K562 (cell line): ENCODE data around the gene RSPH1. TPM values are rescaled to one million over a fixed set of nuclear protein-coding genes. Genes with fewer than 3 reads are reported as not detected.

Experiments
- ATAC-seq: fragments of 200-7000 bp; cut with Tn5 transposase; 3 replicates; pipeline ENCODE4 v1.9.1; 2020; ENCODE audit warnings: moderate library complexity
- BruUV-seq: library from RNA; stranded (reverse); fragments of 400-500 nt; replicated peaks from 2 replicates; lab custom pipeline; 2021; lab: Mats Ljungman, UMichigan
- CTCF ChIA-PET: fragments of 300-600 bp; formaldehyde crosslinking; extraction: SDS; loops from one replicate; lab custom pipeline; 2021; ENCODE audit warnings: low intra/inter-chr PET ratio; lab: Yijun Ruan, JAX
- POLR2A ChIA-PET: fragments of 300-600, 350-650 bp; sonication (Branson Sonifier 250); formaldehyde crosslinking; extraction: SDS; loops from one replicate; lab custom pipeline; 2021; ENCODE audit warnings: antibody characterized with exemption, inconsistent platforms; lab: Yijun Ruan, JAX
- DNase-seq, 4 experiments: peaks; one replicate each; pipeline versions ENCODE4 v3.0.0 to v3.0.0-alpha.2; 2011 to 2018; ENCODE audit warnings: low spot score in 3 of 4, mixed read lengths in 3 of 4; ENCODE audit errors: extremely low read depth in 1 of 4
- FAIRE-seq: peaks from 2 replicates; lab custom pipeline; 2011; peaks lifted over from hg19 to GRCh38; lab: Jason Lieb, UNC
- H2AFZ ChIP-seq: 2 replicates; pipeline ENCODE4 v1.6.0; 2011; ENCODE audit warnings: low read depth, low read length, control low read depth, inconsistent platforms
- H3K27ac ChIP-seq: fragments of 200-600 bp; 3 replicates; pipeline ENCODE4 v1.8.0; 2011; ENCODE audit warnings: low read depth, mild to moderate bottlenecking, control low read depth, inconsistent platforms, low read length, moderate library complexity, mixed read lengths; ENCODE audit errors: extremely low read depth
- H3K27me3 ChIP-seq, 2 experiments: fragments of 300-600 bp in 1 of 2; 2 replicates in 1 of 2; 3 replicates in 1 of 2; pipeline versions ENCODE4 v1.6.0 to v1.8.0; 2011; ENCODE audit warnings: inconsistent platforms in 2 of 2, low read length in 2 of 2, mild to moderate bottlenecking in 1 of 2, mixed read lengths in 1 of 2, moderate library complexity in 1 of 2; ENCODE audit not compliant: control insufficient read depth in 2 of 2, insufficient read depth in 2 of 2
- H3K36me3 ChIP-seq: fragments of 300-600 bp; 3 replicates; pipeline ENCODE4 v1.8.0; 2011; ENCODE audit warnings: mild to moderate bottlenecking, low read length, inconsistent platforms; ENCODE audit not compliant: control insufficient read depth, insufficient read depth
- H3K4me1 ChIP-seq, 2 experiments: fragments of 200-600 bp in 1 of 2; replicated peaks in 1 of 2; 2 replicates in 1 of 2; 3 replicates in 1 of 2; pipeline versions ENCODE4 v1.5.1 to v1.8.0; 2011; ENCODE audit warnings: inconsistent platforms in 2 of 2, low read length in 2 of 2, mild to moderate bottlenecking in 1 of 2, mixed read lengths in 1 of 2, moderate library complexity in 1 of 2; ENCODE audit not compliant: control insufficient read depth in 2 of 2, insufficient read depth in 2 of 2
- H3K4me2 ChIP-seq: 2 replicates; pipeline ENCODE4 v1.6.1; 2011; ENCODE audit warnings: low read length, control low read depth, inconsistent platforms, mixed read lengths; ENCODE audit not compliant: insufficient read depth
- H3K4me3 ChIP-seq: fragments of 200-600 bp; sonication (generic), shearing (Covaris generic); 2 replicates; pipeline ENCODE4 v1.5.1; 2016; ENCODE audit warnings: control low read depth, inconsistent platforms
- H3K79me2 ChIP-seq: fragments of 200-600 bp; 3 replicates; pipeline ENCODE4 v1.8.0; 2011; ENCODE audit warnings: low read length, inconsistent platforms; ENCODE audit not compliant: control insufficient read depth, insufficient read depth
- H3K9ac ChIP-seq, 2 experiments: 2 replicates each; pipeline versions ENCODE4 v1.6.0 to v1.6.1; 2011; ENCODE audit warnings: low read depth in 2 of 2, low read length in 2 of 2, control low read depth in 1 of 2, inconsistent platforms in 1 of 2, mild to moderate bottlenecking in 1 of 2, mixed read lengths in 1 of 2; ENCODE audit not compliant: insufficient read depth in 1 of 2
- H3K9me1 ChIP-seq: one replicate; pipeline ENCODE4 v1.6.0; 2011; ENCODE audit warnings: inconsistent platforms, mild to moderate bottlenecking, low read length, moderate library complexity; ENCODE audit not compliant: control insufficient read depth, insufficient read depth
- H3K9me3 ChIP-seq: replicated peaks from 2 replicates; pipeline ENCODE4 v1.5.1; 2011; ENCODE audit warnings: low read depth, low read length, inconsistent platforms; ENCODE audit not compliant: control insufficient read depth, insufficient read depth
- H4K20me1 ChIP-seq: replicated peaks from 2 replicates; pipeline ENCODE4 v1.6.1; 2011; ENCODE audit warnings: low read length, inconsistent platforms, mixed read lengths; ENCODE audit not compliant: control insufficient read depth, insufficient read depth
- GABPA ChIP-seq: fragments of 200-800 bp; sonication (Bioruptor generic); conservative IDR thresholded peaks from 2 replicates; pipeline ENCODE4 v1.6.1; 2016; ENCODE audit warnings: low read depth, missing genetic modification characterization, missing compliant biosample characterization
- MAFG ChIP-seq: fragments of 450-650 bp; conservative IDR thresholded peaks from 2 replicates; pipeline ENCODE4 v1.6.1; 2016; ENCODE audit warnings: missing genetic modification characterization, missing compliant biosample characterization
- NCOA1 ChIP-seq: fragments of 450-650 bp; IDR thresholded peaks from 2 replicates; pipeline ENCODE4 v1.6.1; 2016; ENCODE audit warnings: low read depth
- NCOA6 ChIP-seq: fragments of 450-650 bp; IDR thresholded peaks from 2 replicates; pipeline ENCODE4 v1.6.1; 2017; ENCODE audit warnings: mild to moderate bottlenecking
- NRF1 ChIP-seq, 2 experiments: fragments of 450-650 bp; IDR thresholded peaks in 1 of 2; conservative IDR thresholded peaks in 1 of 2; 2 replicates each; pipeline ENCODE4 v1.6.1; 2014; ENCODE audit warnings: mild to moderate bottlenecking in 2 of 2
- RBFOX2 ChIP-seq: fragments of 200-400 bp; formaldehyde crosslinking; IDR thresholded peaks from 2 replicates; pipeline ENCODE4 v1.6.1; 2017; ENCODE audit warnings: low read depth, mild to moderate bottlenecking, low read length, moderate library complexity
- ZNF263 ChIP-seq: sonication (generic); formaldehyde crosslinking; IDR thresholded peaks from 2 replicates; pipeline ENCODE4 v1.8.0; 2022; ENCODE audit warnings: mild to moderate bottlenecking, missing genetic modification reagents, borderline replicate concordance
- WGBS: fragments of 100-300 bp; shearing (Covaris generic); methylation state at CpG from one replicate; pipeline ENCODE4 v1.1.6; 2016; ENCODE audit warnings: low coverage, mixed read lengths; ENCODE audit not compliant: insufficient coverage; ENCODE audit errors: missing lambda C conversion rate; 5-methylcytosine and 5-hydroxymethylcytosine counted together
- in situ Hi-C: fragments of 300-500 bp; cut with MboI; formaldehyde crosslinking; loops from 4 replicates; pipeline ENCODE4 v1.15.0; 2018; ENCODE audit warnings: inconsistent platforms, mixed read lengths
- intact Hi-C: fragments of 100-400 bp; cut with micrococcal nuclease; formaldehyde crosslinking; loops from 2 replicates; pipeline ENCODE4 v1.14.2; 2022
- polyA plus RNA-seq, 8 experiments: library from polyadenylated mRNA; depleted of rRNA in 4 of 8; stranded (reverse) in 5 of 8; unstranded in 3 of 8; fragments of >200 nt; fragmentation: Nextera tagmentation in 2 of 8; fragmentation: Illumina TruSeq in 1 of 8; extraction: Ambion mirVana in 2 of 8; extraction: Trizol in 1 of 8; gene quantifications; 2 replicates each; pipeline versions ENCODE4 v1.2.1 to v1.2.3, GENCODE V29; 2011 to 2014; ENCODE audit warnings: inconsistent platforms in 1 of 8, missing spikeins in 1 of 8
- total RNA-seq, 7 experiments: library from RNA; depleted of rRNA in 6 of 7; stranded (reverse); fragments of >200 nt in 6 of 7; fragmentation: Illumina TruSeq in 2 of 7; extraction: Trizol in 2 of 7; gene quantifications; 2 replicates each; pipeline versions ENCODE4 v1.2.1 to v1.2.3, GENCODE V29; 2011 to 2021; ENCODE audit warnings: low replicate concordance in 1 of 7
- TF ChIP-seq, protein P1 (sequence below): fragments of 250-450 bp; sonication (Bioruptor Pico); IDR thresholded peaks from 2 replicates; pipeline ENCODE4 v1.5.1; 2021; ENCODE audit warnings: mild to moderate bottlenecking
- TF ChIP-seq, protein P2 (sequence below): fragments of 250-450 bp; sonication (Bioruptor Pico); IDR thresholded peaks from 2 replicates; pipeline ENCODE4 v1.9.0; 2021; ENCODE audit warnings: mild to moderate bottlenecking, inconsistent platforms
- TF ChIP-seq, protein P3 (sequence below): fragments of 250-450 bp; sonication (Bioruptor Pico); IDR thresholded peaks from 2 replicates; pipeline ENCODE4 v1.5.0; 2021
- TF ChIP-seq, protein P4 (sequence below): fragments of 450-650 bp; formaldehyde crosslinking; IDR thresholded peaks from 2 replicates; pipeline ENCODE4 v1.4.0; 2020; ENCODE audit warnings: mild to moderate bottlenecking, mixed read lengths
- TF ChIP-seq, protein P5 (sequence below), 2 experiments: fragments of 450-650 bp; IDR thresholded peaks; 2 replicates each; pipeline ENCODE4 v1.6.1; 2018; ENCODE audit warnings: mild to moderate bottlenecking in 2 of 2, low read depth in 1 of 2; ENCODE audit not compliant: partially characterized antibody in 2 of 2

RSPH1 gene
- total and polyA plus RNA-seq, 9 of the 15 experiments (the other 6 are each of a cell fraction or from before 2014, with no cell fraction given): 0.17 TPM; not detected in 8

DNA sequence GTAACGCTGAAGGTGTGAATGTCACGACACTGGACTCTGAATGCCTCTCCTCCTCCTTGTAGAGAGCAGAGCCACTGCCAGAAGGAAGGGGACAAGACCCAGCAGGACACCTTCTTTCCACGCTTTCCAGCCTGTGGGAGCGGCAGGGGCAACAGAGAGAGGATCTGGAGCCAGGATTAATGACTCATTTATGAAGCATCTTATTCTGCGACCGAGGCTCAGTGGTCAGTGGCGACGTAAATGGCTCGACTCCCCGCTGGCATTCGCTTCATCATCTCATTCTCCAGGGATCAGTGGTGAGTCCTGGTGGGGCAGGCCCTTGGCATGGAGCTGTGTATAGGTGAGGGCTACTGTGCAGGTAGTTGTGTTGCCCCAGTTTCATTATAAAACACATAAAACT, 22.2 kb upstream of the RSPH1 start:
- H2AFZ ChIP-seq: no peak overlapping the region
- TF ChIP-seq, protein P1, sequence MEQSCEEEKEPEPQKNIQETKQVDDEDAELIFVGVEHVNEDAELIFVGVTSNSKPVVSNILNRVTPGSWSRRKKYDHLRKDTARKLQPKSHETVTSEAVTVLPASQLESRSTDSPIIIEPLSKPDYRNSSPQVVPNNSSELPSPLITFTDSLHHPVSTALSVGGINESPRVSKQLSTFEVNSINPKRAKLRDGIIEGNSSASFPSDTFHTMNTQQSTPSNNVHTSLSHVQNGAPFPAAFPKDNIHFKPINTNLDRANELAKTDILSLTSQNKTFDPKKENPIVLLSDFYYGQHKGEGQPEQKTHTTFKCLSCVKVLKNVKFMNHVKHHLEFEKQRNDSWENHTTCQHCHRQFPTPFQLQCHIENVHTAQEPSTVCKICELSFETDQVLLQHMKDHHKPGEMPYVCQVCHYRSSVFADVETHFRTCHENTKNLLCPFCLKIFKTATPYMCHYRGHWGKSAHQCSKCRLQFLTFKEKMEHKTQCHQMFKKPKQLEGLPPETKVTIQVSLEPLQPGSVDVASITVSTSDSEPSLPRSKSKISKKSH: no peak
- TF ChIP-seq NRF1 (conservative IDR thresholded peaks at IDR 0.05 in 1 of 2, IDR thresholded peaks at IDR 0.05 in 1 of 2): no peak
- no peak for TF ChIP-seq GABPA
- no peak for TF ChIP-seq NCOA1
- no peak for TF ChIP-seq RBFOX2
- no peak for TF ChIP-seq MAFG (tag)
- TF ChIP-seq, protein P2, sequence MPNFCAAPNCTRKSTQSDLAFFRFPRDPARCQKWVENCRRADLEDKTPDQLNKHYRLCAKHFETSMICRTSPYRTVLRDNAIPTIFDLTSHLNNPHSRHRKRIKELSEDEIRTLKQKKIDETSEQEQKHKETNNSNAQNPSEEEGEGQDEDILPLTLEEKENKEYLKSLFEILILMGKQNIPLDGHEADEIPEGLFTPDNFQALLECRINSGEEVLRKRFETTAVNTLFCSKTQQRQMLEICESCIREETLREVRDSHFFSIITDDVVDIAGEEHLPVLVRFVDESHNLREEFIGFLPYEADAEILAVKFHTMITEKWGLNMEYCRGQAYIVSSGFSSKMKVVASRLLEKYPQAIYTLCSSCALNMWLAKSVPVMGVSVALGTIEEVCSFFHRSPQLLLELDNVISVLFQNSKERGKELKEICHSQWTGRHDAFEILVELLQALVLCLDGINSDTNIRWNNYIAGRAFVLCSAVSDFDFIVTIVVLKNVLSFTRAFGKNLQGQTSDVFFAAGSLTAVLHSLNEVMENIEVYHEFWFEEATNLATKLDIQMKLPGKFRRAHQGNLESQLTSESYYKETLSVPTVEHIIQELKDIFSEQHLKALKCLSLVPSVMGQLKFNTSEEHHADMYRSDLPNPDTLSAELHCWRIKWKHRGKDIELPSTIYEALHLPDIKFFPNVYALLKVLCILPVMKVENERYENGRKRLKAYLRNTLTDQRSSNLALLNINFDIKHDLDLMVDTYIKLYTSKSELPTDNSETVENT (CRISPR knock-in tag): no peak
- TF ChIP-seq, protein P3, sequence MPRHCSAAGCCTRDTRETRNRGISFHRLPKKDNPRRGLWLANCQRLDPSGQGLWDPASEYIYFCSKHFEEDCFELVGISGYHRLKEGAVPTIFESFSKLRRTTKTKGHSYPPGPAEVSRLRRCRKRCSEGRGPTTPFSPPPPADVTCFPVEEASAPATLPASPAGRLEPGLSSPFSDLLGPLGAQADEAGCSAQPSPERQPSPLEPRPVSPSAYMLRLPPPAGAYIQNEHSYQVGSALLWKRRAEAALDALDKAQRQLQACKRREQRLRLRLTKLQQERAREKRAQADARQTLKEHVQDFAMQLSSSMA: no peak
- TF ChIP-seq, protein P4, sequence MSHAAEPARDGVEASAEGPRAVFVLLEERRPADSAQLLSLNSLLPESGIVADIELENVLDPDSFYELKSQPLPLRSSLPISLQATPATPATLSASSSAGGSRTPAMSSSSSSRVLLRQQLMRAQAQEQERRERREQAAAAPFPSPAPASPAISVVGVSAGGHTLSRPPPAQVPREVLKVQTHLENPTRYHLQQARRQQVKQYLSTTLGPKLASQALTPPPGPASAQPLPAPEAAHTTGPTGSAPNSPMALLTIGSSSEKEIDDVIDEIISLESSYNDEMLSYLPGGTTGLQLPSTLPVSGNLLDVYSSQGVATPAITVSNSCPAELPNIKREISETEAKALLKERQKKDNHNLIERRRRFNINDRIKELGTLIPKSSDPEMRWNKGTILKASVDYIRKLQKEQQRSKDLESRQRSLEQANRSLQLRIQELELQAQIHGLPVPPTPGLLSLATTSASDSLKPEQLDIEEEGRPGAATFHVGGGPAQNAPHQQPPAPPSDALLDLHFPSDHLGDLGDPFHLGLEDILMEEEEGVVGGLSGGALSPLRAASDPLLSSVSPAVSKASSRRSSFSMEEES (CRISPR knock-in tag): no peak
- TF ChIP-seq NCOA6: no peak
- no peak for TF ChIP-seq ZNF263 (CRISPR knock-in tag)
- TF ChIP-seq, protein P5, sequence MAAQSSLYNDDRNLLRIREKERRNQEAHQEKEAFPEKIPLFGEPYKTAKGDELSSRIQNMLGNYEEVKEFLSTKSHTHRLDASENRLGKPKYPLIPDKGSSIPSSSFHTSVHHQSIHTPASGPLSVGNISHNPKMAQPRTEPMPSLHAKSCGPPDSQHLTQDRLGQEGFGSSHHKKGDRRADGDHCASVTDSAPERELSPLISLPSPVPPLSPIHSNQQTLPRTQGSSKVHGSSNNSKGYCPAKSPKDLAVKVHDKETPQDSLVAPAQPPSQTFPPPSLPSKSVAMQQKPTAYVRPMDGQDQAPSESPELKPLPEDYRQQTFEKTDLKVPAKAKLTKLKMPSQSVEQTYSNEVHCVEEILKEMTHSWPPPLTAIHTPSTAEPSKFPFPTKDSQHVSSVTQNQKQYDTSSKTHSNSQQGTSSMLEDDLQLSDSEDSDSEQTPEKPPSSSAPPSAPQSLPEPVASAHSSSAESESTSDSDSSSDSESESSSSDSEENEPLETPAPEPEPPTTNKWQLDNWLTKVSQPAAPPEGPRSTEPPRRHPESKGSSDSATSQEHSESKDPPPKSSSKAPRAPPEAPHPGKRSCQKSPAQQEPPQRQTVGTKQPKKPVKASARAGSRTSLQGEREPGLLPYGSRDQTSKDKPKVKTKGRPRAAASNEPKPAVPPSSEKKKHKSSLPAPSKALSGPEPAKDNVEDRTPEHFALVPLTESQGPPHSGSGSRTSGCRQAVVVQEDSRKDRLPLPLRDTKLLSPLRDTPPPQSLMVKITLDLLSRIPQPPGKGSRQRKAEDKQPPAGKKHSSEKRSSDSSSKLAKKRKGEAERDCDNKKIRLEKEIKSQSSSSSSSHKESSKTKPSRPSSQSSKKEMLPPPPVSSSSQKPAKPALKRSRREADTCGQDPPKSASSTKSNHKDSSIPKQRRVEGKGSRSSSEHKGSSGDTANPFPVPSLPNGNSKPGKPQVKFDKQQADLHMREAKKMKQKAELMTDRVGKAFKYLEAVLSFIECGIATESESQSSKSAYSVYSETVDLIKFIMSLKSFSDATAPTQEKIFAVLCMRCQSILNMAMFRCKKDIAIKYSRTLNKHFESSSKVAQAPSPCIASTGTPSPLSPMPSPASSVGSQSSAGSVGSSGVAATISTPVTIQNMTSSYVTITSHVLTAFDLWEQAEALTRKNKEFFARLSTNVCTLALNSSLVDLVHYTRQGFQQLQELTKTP (IDR thresholded peaks at IDR 0.05; ENCODE audit: low read depth in 1 of 2, partially characterized antibody in 2 of 2): no peak

More for the DNA sequence above, 22.2 kb upstream of the RSPH1 start:
- DNase-seq (no peak), ATAC-seq (no peak), FAIRE-seq (no peak)
- Histone ChIP-seq H3K4me1 (peaks cover 0 to 13% of the 10 kb centered on the region in 2 experiments; a peak in 2 of 5 replicates), H3K9me3 (no peaks in the 10 kb centered on the region), H3K9ac (no peak overlapping the region), H3K27ac (no peak overlapping the region), H3K9me1 (no peaks in the 10 kb centered on the region), H3K4me3 (no peak overlapping the region), H3K79me2 (no peaks in the 10 kb centered on the region), H3K27me3 (peaks cover 69 to 83% of the 10 kb centered on the region in 2 experiments), H3K36me3 (no peaks in the 10 kb centered on the region), H4K20me1 (peaks cover 6% of the 10 kb centered on the region; the same call in 1 of the 2 replicates), H3K4me2 (no peak overlapping the region)
- in situ Hi-C loops (no loop called here), intact Hi-C loops (no loop called here)
- 4% methylated on average over 11 of the region's 11 CpGs for WGBS
- CTCF ChIA-PET: no interaction called here
- POLR2A ChIA-PET: no interaction called here
- no TSS peak for BruUV-seq
